A673 (cell line): ENCODE results near the gene HPCA. TPM values are rescaled to one million over a fixed set of nuclear protein-coding genes. Genes with fewer than 3 reads are reported as not detected.

ENCODE experiments used
- BruUV-seq: library from RNA; stranded (reverse); fragments of 400-500 nt; replicated peaks from 2 replicates; lab custom pipeline; 2021; lab: Mats Ljungman, UMichigan
- CTCF ChIA-PET: fragments of 300-600 bp; sonication (Branson Sonifier 250); formaldehyde crosslinking; loops from one replicate; lab custom pipeline; 2022; ENCODE audit warnings: antibody characterized with exemption; lab: Charles Lee
- POLR2A ChIA-PET: fragments of 300-600 bp; sonication (Branson Sonifier 250); formaldehyde crosslinking; loops from one replicate; lab custom pipeline; 2022; ENCODE audit warnings: antibody characterized with exemption; ENCODE audit not compliant: low non-redundant PET; lab: Charles Lee
- DNase-seq: peaks from one replicate; pipeline ENCODE4 v3.0.0-alpha.2; 2015; ENCODE audit warnings: low spot score
- H3K27ac ChIP-seq: fragments of 200-600 bp; sonication (generic); 2 replicates; pipeline ENCODE4 v1.5.1; 2016; ENCODE audit warnings: mixed run types, low read depth, mild to moderate bottlenecking, mixed read lengths, antibody characterized with exemption, low read length; ENCODE audit not compliant: poor library complexity, severe bottlenecking
- H3K27me3 ChIP-seq: fragments of 200-600 bp; sonication (generic); replicated peaks from 2 replicates; pipeline ENCODE4 v1.6.1; 2017; ENCODE audit warnings: mixed run types, low read depth, mild to moderate bottlenecking, mixed read lengths, antibody characterized with exemption, low read length; ENCODE audit not compliant: insufficient read depth, poor library complexity
- H3K36me3 ChIP-seq: fragments of 200-600 bp; sonication (generic); 2 replicates; pipeline ENCODE4 v1.6.1; 2016; ENCODE audit warnings: mixed run types, mild to moderate bottlenecking, mixed read lengths, antibody characterized with exemption, low read length; ENCODE audit not compliant: insufficient read depth, poor library complexity, severe bottlenecking
- H3K4me1 ChIP-seq: fragments of 200-600 bp; sonication (generic); 2 replicates; pipeline ENCODE4 v1.6.1; 2017; ENCODE audit warnings: mixed run types, mild to moderate bottlenecking, mixed read lengths, antibody characterized with exemption, low read length; ENCODE audit not compliant: insufficient read depth, poor library complexity, severe bottlenecking
- H3K4me3 ChIP-seq: fragments of 200-600 bp; sonication (generic); 2 replicates; pipeline ENCODE4 v1.5.1; 2016; ENCODE audit warnings: low read depth, mixed run types, mild to moderate bottlenecking, mixed read lengths, low read length; ENCODE audit not compliant: poor library complexity, severe bottlenecking
- H3K9me3 ChIP-seq: fragments of 200-600 bp; sonication (generic); 2 replicates; pipeline ENCODE4 v1.6.1; 2016; ENCODE audit warnings: mixed run types, low read depth, mild to moderate bottlenecking, mixed read lengths, antibody characterized with exemption, low read length; ENCODE audit not compliant: poor library complexity, severe bottlenecking
- EZH2 ChIP-seq: fragments of 200-600 bp; sonication (generic); IDR thresholded peaks from 2 replicates; pipeline ENCODE4 v1.6.1; 2017; ENCODE audit warnings: borderline replicate concordance, low read depth, mild to moderate bottlenecking, mixed read lengths, antibody characterized with exemption, low read length; ENCODE audit not compliant: poor library complexity, severe bottlenecking
- intact Hi-C: fragments of 100-400 bp; cut with micrococcal nuclease; formaldehyde crosslinking; loops from one replicate; pipeline ENCODE4 v1.10.0; 2022; ENCODE audit not compliant: unreplicated experiment
- total RNA-seq: library from RNA; stranded (reverse); gene quantifications from 2 replicates; pipeline ENCODE4 v1.2.3, GENCODE V29; 2021
- TF ChIP-seq, protein P1 (sequence below): fragments of 300-800, 200-600 bp; sonication (generic); conservative IDR thresholded peaks from 2 replicates; pipeline ENCODE4 v1.5.1; 2017; ENCODE audit warnings: low read depth, mild to moderate bottlenecking, antibody characterized with exemption, low read length, moderate library complexity, mixed read lengths

HPCA gene
- total RNA-seq, 1 experiment from 2014 or later, result 0.69 TPM

GRCh38 chr1:32877211-32878110 is 8.8 kb upstream of the HPCA start:
- intact Hi-C loops, result loop anchor here (10.0 kb wide), 1 partner anchor 363 kb away; no protein-coding TSS in a partner anchor
- POLR2A ChIA-PET, result no interaction called here

GRCh38 chr1:32878183-32878582 is 8.1 kb upstream of the HPCA start:
- BruUV-seq, result no TSS peak
- intact Hi-C loops, result loop anchor here (10.0 kb wide), 1 partner anchor 363 kb away; no protein-coding TSS in a partner anchor

More at GRCh38 chr1:32877211-32878110, 8.8 kb upstream of the HPCA start:
- no peaks in the 10 kb centered on the region for H3K27me3 ChIP-seq
- no peak overlapping the region for H3K4me3 ChIP-seq
- no TSS peak for BruUV-seq
- no peaks in the 10 kb centered on the region for H3K9me3 ChIP-seq
- no peak overlapping the region for H3K27ac ChIP-seq
- H3K36me3 ChIP-seq, result no peaks in the 10 kb centered on the region
- peaks cover 4% of the 10 kb centered on the region for H3K4me1 ChIP-seq
- CTCF ChIA-PET, result interaction anchor here (0.5 to 2.8 kb wide), 5 partner anchors 16 to 240 kb away, joined by 3 to 13 read pairs (median 4); no protein-coding TSS in a partner anchor
- no peak for DNase-seq
- TF ChIP-seq, protein P1, sequence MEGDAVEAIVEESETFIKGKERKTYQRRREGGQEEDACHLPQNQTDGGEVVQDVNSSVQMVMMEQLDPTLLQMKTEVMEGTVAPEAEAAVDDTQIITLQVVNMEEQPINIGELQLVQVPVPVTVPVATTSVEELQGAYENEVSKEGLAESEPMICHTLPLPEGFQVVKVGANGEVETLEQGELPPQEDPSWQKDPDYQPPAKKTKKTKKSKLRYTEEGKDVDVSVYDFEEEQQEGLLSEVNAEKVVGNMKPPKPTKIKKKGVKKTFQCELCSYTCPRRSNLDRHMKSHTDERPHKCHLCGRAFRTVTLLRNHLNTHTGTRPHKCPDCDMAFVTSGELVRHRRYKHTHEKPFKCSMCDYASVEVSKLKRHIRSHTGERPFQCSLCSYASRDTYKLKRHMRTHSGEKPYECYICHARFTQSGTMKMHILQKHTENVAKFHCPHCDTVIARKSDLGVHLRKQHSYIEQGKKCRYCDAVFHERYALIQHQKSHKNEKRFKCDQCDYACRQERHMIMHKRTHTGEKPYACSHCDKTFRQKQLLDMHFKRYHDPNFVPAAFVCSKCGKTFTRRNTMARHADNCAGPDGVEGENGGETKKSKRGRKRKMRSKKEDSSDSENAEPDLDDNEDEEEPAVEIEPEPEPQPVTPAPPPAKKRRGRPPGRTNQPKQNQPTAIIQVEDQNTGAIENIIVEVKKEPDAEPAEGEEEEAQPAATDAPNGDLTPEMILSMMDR, result no peak

DNA sequence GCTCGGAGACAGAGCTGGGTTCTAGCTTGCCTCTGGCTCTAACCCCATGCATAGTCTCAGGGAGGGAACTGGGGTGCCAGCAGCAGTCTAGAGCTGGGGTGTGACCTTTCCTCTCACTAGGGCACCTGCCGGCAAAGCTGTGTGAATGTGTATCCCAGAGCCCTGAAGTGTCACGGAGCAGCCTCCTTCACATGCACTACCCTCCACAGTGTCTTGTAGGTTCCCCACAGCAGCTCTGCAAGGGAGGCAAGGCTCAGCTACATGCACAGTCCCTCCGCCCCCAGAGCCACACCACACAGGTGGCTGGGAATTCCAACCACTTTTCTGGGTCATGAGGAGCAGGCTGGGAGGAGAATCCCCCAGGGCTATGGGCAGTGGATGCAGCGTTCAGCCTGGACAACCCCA is 7.7 kb upstream of the HPCA start:
- H3K9me3 ChIP-seq, result no peaks in the 10 kb centered on the region
- CTCF ChIA-PET, result interaction anchor here (0.5 to 1.0 kb wide), 3 partner anchors 14 to 51 kb away, joined by 3 to 4 read pairs (median 3); no protein-coding TSS in a partner anchor
- H3K4me3 ChIP-seq, result no peak overlapping the region
- peaks cover 4% of the 10 kb centered on the region for H3K4me1 ChIP-seq
- DNase-seq, result no peak
- no peak overlapping the region for H3K27ac ChIP-seq
- no peak for TF ChIP-seq EZH2
- TF ChIP-seq, protein P1, result no peak
- BruUV-seq, result no TSS peak
- POLR2A ChIA-PET, result no interaction called here
- intact Hi-C loops, result loop anchor here (10.0 kb wide), 1 partner anchor 364 kb away; no protein-coding TSS in a partner anchor
- no peaks in the 10 kb centered on the region for H3K27me3 ChIP-seq
- H3K36me3 ChIP-seq, result no peaks in the 10 kb centered on the region

More at GRCh38 chr1:32878183-32878582, 8.1 kb upstream of the HPCA start:
- ChIA-PET POLR2A (no interaction called here), CTCF (interaction anchor here (0.7 to 1.0 kb wide), 2 partner anchors 15 to 49 kb away, joined by 3 to 4 read pairs; no protein-coding TSS in a partner anchor)
- Histone ChIP-seq H3K4me1 (peaks cover 4% of the 10 kb centered on the region), H3K27me3 (no peaks in the 10 kb centered on the region), H3K36me3 (no peaks in the 10 kb centered on the region), H3K27ac (no peak overlapping the region), H3K4me3 (no peak overlapping the region), H3K9me3 (no peaks in the 10 kb centered on the region)
- TF ChIP-seq, protein P1, result no peak
- no peak for TF ChIP-seq EZH2
- no peak for DNase-seq
